Globus pallidus (tissue), 1 donor: ENCODE results near the gene OPN1SW.

Experiments
- DNase-seq: peaks from one replicate; pipeline ENCODE4 v3.0.0-alpha.2; 2015; ENCODE audit warnings: low spot score

OPN1SW gene

DNA sequence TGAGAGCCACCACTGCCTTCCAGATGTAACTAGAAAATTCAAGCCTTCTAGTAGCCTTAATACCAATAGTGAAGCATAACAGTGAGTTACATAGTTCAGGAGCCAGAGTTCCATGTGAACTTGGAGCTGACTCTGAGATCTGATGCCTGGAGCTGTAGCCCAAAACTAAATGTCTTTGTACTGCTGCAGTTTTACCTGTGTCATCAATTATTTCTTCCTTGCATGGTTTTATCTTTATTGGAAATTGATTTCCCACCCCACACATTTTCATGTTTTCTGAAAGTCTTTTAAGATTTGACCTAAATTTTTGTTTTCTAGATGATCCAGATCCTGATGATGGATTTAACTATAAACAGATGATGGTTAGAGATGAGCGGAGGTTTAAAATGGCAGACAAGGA, 17.0 kb downstream of the OPN1SW start:
- no peak for DNase-seq

- DNase-seq = no peak
Observed at GRCh38 chr7:128757203-128757602, 18.4 kb downstream of the OPN1SW start.

GRCh38 chr7:128755819-128756476, 19.6 kb downstream of the OPN1SW start:
- DNase-seq = peak; percentile 24

GRCh38 chr7:128755075-128755818, 20.3 kb downstream of the OPN1SW start:
- no peak for DNase-seq

DNA sequence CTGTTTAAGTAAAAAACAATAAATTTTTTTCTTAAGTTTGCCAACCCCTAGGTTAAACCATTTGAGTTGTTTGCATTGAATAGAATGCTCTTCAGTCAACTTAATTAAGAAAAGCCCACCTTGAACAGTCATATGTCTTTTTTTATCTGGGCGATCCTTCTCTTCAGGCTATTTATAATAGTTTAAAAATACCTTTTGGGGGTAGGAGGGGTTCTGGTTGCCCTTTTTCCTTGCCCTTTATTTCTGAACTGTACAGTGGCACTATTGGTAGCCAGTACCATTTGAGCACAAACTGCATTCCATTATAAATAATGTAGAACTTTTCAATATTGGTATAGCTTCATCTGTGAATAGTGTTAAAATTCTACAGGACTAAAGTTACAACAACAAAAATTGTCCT, 23.3 kb downstream of the OPN1SW start:
- DNase-seq = no peak

DNA sequence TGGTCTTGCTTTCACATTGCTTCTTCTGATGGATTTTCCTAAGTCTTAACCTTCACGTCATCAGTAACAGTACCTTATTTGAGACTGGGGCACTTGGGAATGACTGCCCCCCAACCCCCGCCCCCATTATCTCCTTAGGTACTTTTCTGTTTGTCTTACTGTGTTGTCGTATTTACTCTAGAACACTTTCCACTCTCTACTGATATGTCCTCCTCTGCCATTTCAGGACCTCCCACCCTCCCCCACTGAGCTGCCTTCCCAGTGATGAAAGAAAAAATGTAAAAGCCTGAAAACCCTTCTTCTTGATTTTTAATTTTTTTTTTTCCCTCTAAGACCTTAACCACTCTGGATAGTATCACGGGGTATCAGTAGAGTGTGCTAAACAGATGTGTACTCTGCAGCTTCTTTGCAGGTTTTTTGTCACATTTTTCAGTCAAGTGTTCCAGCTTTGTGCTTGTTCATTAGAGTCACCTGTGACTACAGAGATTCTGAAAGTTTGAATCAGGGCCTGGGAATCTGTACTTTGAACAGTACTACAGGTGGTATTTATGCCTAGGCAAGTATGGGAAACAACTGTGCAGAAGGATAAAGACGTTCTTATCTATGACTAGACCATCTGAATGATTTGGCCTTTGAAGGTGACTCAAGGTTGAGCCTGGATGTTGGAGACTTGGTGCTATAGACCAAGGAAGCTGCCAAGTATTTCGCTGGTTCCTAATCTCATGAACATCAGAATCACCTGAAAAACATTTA, 28.1 kb downstream of the OPN1SW start:
- no peak for DNase-seq

GRCh38 chr7:128745706-128746105, 29.9 kb downstream of the OPN1SW start:
- DNase-seq = no peak

DNA sequence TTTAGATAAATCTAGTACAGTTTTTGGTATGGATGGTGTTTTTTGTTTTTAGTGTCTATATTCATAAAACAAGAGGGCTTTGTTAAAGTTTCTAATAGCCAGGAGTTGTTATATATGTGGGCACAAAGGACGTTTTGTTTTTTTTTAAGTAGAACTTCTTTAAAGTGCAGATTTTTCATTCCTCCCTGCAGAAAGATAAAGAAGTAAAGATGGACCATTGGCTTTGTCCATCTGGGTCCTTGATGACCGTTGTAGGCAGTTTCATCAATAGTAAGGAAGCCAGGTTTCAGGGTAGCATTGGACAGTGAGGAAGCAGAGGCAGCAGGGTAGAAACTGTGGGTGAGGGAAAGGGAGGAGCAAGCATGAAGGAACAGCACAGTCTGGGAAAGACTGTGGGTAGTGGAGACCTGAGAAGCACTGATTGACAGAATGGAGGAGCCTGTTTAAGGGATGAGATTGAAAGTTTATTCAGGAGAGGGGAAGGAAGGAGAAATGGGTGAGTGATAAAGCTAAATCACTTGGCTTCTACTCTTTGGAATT, 31.2 kb downstream of the OPN1SW start:
- no peak for DNase-seq

- DNase-seq = no peak
Observed at GRCh38 chr7:128743112-128743772, 32.4 kb downstream of the OPN1SW start.

GRCh38 chr7:128742206-128742605, 33.4 kb downstream of the OPN1SW start:
- no peak for DNase-seq

- DNase-seq = no peak
Observed at GRCh38 chr7:128741491-128741890, 34.1 kb downstream of the OPN1SW start.

DNA sequence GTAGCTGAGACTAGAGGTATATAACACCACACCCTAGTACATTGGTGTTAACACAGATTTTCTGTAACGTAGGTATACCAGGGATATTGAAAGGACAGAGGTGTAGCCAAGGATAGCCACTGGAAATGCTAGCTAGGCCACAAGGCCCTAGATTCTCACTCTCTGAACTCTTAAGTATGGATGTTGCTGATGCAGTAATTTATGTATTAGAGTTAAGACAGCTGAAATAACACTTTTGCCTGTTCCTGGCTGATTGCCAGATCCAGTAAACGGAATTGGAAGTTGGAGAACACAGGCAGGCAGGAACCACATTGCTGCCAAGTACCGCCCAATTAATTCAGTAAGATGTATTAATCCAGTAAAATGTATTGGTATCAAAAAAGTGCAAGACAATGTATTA, 34.6 kb downstream of the OPN1SW start:
- DNase-seq = no peak

DNA sequence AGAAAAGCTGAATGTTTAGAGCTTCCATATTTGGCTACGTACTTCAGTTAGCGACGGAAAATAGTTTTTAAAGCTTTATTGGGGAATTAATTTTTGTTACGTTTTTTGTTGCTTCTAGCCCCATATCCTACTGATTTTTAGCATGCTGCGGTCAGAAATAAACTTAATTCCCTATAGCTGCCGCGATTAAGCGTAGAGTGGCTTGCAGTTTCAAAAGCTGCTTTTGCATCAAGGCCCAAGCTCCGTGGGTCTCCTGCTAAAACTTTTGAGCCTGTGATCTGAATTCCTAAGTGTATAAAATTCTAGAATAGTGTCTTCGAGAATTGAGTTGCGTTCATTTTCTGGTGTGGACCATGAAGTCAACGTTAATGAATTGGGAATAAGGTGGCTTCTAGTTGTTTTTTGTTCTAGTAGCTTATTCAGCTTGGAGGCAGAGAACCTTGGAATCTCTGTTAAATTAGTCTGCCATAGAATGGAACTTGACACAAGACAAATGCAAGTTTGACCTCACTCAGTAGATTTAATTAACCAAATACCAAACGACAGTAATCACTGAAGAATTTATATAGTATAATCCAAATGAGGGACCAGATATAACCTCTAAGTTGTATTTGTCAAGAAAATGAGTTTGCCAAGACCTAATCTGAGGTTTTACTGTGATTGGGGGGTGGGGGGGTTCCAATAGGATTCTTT, 35.5 kb downstream of the OPN1SW start:
- DNase-seq = no peak

GRCh38 chr7:128739048-128739962, 36.3 kb downstream of the OPN1SW start, which contains the start of gene CALU:
TSS of gene CALU (plus strand) at chr7:128739359. CDS start at chr7:128748584, 9,225 bp downstream.
- DNase-seq = peak; percentile 93

DNA sequence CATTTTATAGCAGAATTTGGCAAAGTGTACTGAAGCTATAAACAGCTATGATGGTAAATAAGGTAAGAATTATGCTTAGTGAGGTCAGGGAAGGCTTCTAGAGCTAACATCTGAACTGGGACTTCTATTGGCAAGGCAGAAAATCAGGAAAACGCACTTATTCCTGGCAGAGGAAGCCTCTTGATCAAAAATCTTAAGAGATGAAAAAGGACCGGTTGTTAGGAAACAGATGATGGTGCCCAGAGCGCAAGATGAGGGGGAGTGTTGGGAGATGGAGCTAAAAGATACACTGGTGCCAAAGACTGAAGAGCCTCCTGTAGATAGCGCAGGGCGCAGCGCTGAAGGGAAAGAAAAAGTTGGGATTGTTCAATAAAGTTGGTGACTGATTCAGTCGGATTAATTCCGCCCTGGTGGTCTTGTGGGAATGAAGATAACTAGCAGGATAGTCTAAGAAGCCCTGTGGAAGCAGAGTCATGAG, 37.0 kb downstream of the OPN1SW start:
- DNase-seq = no peak

- DNase-seq = no peak
Observed at GRCh38 chr7:128737867-128738385, 37.7 kb downstream of the OPN1SW start.

DNA sequence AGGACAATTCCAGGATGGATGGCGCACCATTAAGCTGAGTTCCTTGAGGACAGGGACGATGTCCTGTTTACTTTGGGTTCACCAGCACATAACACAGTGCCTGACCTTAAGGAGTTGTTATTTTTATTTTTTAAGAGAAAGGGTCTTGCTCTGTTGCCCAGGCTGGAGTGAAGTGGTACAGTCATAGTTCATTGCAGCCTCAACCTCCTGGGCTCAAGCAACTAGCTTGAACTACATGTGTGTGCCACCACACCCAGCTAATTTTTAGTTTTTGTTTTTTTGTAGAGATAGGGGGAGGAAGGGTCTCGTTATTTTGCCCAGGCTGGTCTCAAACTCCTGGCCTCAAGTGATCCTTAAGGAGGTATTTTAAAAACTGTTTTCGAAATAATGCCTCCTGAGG, 38.2 kb downstream of the OPN1SW start:
- no peak for DNase-seq

DNA sequence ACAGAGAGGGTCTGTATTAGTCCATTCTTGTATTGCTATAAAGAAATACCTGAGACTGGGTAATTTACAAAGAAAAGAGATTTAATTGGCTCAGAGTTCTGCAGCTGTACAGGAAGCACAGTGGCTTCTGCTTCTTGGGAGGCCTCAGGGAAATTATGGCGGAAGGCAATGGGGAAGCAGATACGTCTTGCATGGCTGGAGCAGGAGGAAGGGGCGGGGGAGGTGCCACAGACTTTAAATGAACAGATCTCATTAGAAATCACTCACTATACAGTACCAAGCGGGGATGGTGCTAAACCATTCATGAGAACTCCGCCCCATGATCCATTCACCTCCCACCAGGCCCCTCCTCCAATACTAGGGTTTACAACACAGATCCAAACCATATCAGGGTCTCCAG, 40.2 kb downstream of the OPN1SW start:
- no peak for DNase-seq

- no peak for DNase-seq
Observed at GRCh38 chr7:128734890-128735289, 40.7 kb downstream of the OPN1SW start.

DNA sequence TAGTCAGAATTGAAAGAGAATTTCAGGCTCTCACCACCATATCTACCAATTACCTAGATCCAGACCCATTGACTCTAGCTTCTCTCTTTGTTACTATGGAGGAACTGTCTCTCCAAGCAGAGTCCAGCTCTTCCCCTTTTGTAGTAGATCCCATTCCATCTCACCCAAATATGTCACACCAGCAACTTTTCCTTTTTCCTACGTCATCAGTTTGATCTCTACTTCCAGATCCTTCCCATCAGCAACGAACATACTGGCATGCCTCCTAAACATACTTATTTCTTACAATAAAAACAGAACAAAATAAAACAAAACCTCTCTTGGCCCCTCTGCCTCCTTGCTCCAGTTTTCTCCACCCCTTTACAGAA, 42.3 kb downstream of the OPN1SW start:
- no peak for DNase-seq
